SK-N-SH treated with all-trans-retinoic acid at 6 μM for 48 hours (cell line): ENCODE results near the gene ZP3.
"Not testable (repeated sequence)": the region's sequence is repeated elsewhere in the genome, so short reads cannot be mapped to it uniquely, and the experiment has no call there.

Experiments
- CSDC2 ChIP-seq: fragments of 250-450 bp; sonication (Bioruptor Pico); IDR thresholded peaks from 2 replicates; pipeline ENCODE4 v1.5.0; 2020; ENCODE audit warnings: mild to moderate bottlenecking, moderate library complexity
- CSRNP3 ChIP-seq: fragments of 250-450 bp; sonication (Bioruptor Pico); IDR thresholded peaks from 2 replicates; pipeline ENCODE4 v1.5.1; 2021; ENCODE audit warnings: mild to moderate bottlenecking, moderate library complexity
- ISL1 ChIP-seq: fragments of 250-450 bp; sonication (Bioruptor Pico); IDR thresholded peaks from 2 replicates; pipeline ENCODE4 v2.1.2; 2022; ENCODE audit warnings: mild to moderate bottlenecking, moderate library complexity
- PPARA ChIP-seq: fragments of 250-450 bp; sonication (Bioruptor Pico); IDR thresholded peaks from 2 replicates; pipeline ENCODE4 v1.5.0; 2020; ENCODE audit warnings: mild to moderate bottlenecking, borderline replicate concordance
- SNAI2 ChIP-seq: fragments of 250-450 bp; sonication (Bioruptor Pico); IDR thresholded peaks from 2 replicates; pipeline ENCODE4 v1.5.0; 2020; ENCODE audit warnings: mild to moderate bottlenecking, moderate library complexity
- ZFP3 ChIP-seq: fragments of 250-450 bp; sonication (Bioruptor Pico); IDR thresholded peaks from 2 replicates; pipeline ENCODE4 v1.5.0; 2020; ENCODE audit warnings: mild to moderate bottlenecking, moderate library complexity
- TF ChIP-seq, protein P1 (sequence below): fragments of 250-450 bp; sonication (Bioruptor Pico); IDR thresholded peaks from 2 replicates; pipeline ENCODE4 v1.5.1; 2020; ENCODE audit warnings: low read depth, mild to moderate bottlenecking, moderate library complexity
- TF ChIP-seq, protein P2 (sequence below): fragments of 250-450 bp; sonication (Bioruptor Pico); IDR thresholded peaks from 2 replicates; pipeline ENCODE4 v1.8.0; 2020; ENCODE audit warnings: mild to moderate bottlenecking, moderate library complexity, borderline replicate concordance
- TF ChIP-seq, protein P3 (sequence below): fragments of 250-450 bp; sonication (Bioruptor Pico); IDR thresholded peaks from 2 replicates; pipeline ENCODE4 v1.5.0; 2020; ENCODE audit warnings: mild to moderate bottlenecking, moderate library complexity

GRCh38 chr7:76484456-76484855 is 59.7 kb downstream of the ZP3 start:
- not testable (repeated sequence) for TF ChIP-seq PPARA; SNAI2 (CRISPR knock-in tag); ZFP3 (CRISPR knock-in tag); CSDC2 (CRISPR knock-in tag); CSRNP3 (CRISPR knock-in tag); ISL1 (CRISPR knock-in tag)
- TF ChIP-seq, protein P1, sequence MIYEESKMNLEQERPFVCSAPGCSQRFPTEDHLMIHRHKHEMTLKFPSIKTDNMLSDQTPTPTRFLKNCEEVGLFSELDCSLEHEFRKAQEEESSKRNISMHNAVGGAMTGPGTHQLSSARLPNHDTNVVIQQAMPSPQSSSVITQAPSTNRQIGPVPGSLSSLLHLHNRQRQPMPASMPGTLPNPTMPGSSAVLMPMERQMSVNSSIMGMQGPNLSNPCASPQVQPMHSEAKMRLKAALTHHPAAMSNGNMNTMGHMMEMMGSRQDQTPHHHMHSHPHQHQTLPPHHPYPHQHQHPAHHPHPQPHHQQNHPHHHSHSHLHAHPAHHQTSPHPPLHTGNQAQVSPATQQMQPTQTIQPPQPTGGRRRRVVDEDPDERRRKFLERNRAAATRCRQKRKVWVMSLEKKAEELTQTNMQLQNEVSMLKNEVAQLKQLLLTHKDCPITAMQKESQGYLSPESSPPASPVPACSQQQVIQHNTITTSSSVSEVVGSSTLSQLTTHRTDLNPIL: not testable (repeated sequence)
- TF ChIP-seq, protein P2, sequence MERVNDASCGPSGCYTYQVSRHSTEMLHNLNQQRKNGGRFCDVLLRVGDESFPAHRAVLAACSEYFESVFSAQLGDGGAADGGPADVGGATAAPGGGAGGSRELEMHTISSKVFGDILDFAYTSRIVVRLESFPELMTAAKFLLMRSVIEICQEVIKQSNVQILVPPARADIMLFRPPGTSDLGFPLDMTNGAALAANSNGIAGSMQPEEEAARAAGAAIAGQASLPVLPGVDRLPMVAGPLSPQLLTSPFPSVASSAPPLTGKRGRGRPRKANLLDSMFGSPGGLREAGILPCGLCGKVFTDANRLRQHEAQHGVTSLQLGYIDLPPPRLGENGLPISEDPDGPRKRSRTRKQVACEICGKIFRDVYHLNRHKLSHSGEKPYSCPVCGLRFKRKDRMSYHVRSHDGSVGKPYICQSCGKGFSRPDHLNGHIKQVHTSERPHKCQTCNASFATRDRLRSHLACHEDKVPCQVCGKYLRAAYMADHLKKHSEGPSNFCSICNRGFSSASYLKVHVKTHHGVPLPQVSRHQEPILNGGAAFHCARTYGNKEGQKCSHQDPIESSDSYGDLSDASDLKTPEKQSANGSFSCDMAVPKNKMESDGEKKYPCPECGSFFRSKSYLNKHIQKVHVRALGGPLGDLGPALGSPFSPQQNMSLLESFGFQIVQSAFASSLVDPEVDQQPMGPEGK (CRISPR knock-in tag): not testable (repeated sequence)
- TF ChIP-seq, protein P3, sequence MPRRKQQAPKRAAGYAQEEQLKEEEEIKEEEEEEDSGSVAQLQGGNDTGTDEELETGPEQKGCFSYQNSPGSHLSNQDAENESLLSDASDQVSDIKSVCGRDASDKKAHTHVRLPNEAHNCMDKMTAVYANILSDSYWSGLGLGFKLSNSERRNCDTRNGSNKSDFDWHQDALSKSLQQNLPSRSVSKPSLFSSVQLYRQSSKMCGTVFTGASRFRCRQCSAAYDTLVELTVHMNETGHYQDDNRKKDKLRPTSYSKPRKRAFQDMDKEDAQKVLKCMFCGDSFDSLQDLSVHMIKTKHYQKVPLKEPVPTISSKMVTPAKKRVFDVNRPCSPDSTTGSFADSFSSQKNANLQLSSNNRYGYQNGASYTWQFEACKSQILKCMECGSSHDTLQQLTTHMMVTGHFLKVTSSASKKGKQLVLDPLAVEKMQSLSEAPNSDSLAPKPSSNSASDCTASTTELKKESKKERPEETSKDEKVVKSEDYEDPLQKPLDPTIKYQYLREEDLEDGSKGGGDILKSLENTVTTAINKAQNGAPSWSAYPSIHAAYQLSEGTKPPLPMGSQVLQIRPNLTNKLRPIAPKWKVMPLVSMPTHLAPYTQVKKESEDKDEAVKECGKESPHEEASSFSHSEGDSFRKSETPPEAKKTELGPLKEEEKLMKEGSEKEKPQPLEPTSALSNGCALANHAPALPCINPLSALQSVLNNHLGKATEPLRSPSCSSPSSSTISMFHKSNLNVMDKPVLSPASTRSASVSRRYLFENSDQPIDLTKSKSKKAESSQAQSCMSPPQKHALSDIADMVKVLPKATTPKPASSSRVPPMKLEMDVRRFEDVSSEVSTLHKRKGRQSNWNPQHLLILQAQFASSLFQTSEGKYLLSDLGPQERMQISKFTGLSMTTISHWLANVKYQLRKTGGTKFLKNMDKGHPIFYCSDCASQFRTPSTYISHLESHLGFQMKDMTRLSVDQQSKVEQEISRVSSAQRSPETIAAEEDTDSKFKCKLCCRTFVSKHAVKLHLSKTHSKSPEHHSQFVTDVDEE (CRISPR knock-in tag): not testable (repeated sequence)
